Measurements from ENCODE around the gene NCDN.

The NCDN gene

GRCh38 chr1:35592991-35593769 is 35.6 kb downstream of the NCDN start:
- no peak for DNase-seq

DNA sequence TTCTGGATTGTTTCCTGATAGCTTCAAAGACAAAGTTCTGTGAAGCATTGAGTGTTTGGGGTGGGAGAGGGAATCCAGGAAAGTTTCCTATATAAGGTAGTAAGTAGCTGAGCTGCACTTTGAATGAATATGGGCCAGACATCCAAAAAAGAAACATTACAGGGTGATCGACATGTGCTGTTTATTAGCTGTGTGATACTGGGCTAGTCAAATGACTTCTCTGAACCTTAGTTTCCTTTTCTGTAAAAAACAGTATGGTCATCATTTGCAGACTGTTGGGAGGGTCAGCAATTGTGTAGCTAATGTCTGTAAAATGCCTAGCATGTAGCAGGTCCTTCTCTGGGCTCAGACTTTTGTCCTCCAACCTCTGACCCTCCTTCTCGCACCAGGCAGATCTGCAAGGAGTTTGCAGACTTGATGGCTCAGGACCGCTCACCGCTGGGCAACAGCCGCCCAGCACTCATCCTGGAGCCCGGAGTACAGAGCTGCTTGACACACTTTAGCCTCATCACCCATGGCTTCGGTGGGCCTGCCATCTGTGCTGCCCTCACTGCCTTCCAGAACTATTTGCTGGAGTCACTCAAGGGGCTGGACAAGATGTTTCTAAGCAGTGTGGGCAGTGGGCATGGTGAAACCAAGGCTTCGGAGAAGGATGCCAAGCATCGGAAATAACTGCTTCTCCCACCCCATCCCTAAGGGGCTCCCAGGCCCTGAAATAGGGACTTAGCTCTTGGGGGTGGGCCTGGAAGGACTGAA is 36.6 kb downstream of the NCDN start:
- no peak for DNase-seq

DNA sequence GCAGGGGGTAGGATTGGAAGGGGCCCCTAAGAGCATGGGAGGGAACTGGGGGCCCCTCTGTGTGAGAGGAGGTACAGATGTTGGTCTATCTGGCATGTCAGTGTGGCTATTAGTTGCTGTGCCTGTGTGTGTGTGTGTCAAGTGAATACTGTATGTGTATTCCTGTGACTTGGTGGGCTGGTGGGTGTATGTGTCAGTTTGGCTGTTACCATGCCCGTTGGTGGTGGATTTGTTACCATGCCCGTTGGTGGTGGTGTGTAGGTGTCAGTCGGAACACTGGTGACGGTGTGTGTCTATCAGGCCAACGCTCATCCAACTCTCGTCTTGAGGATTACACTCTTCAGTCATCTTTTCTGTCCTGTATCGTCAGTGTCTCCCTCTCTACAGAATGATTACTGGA is 38.1 kb downstream of the NCDN start:
- no peak for DNase-seq

- DNase-seq: no peak
Measured at GRCh38 chr1:35597870-35598269, 40.3 kb downstream of the NCDN start.

GRCh38 chr1:35598895-35599294 is 41.3 kb downstream of the NCDN start:
- no peak for DNase-seq

- no peak for DNase-seq
Measured at GRCh38 chr1:35599411-35599810, 41.8 kb downstream of the NCDN start.

- no peak for DNase-seq
Measured at GRCh38 chr1:35600593-35600992, 43.0 kb downstream of the NCDN start.

DNA sequence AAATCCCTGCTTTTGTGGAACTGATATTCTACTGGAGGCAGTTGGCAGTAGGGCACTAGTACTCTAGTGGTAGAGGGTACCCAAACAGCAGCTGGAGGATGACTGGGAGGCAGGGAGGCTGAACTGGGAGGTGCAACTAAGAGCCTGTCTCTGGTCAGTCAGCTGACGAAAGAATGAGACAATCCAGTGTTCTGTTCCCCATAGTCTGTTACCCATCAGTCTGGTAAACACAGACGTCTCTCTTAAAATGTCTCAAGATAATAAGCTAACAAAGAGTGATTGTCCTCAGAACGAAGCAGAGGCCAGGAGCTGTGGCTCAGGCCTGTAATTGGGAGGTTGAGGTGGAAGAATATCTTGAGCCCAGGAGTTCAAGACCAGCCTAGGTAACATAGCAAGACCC is 45.9 kb downstream of the NCDN start:
- DNase-seq: no peak

DNA sequence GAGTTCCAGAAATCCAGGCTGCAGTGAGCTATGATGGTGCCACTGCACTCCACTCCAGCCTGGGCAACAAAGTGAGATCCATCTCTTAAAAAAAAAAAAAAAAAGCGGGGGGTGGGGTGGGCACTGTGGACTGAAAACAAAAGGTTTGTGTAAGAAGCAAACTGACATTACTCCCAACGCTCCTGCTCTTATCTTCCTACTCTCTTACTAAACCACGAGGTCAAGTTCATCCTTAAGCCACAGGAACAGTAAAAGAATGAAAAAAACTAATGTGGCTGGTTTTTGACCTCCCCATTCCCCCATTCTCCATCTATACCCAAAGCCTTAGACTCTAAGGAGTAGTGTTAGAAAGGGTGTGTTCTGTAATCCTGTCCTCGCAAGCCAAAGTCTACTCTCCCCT is 46.3 kb downstream of the NCDN start:
- no peak for DNase-seq

DNA sequence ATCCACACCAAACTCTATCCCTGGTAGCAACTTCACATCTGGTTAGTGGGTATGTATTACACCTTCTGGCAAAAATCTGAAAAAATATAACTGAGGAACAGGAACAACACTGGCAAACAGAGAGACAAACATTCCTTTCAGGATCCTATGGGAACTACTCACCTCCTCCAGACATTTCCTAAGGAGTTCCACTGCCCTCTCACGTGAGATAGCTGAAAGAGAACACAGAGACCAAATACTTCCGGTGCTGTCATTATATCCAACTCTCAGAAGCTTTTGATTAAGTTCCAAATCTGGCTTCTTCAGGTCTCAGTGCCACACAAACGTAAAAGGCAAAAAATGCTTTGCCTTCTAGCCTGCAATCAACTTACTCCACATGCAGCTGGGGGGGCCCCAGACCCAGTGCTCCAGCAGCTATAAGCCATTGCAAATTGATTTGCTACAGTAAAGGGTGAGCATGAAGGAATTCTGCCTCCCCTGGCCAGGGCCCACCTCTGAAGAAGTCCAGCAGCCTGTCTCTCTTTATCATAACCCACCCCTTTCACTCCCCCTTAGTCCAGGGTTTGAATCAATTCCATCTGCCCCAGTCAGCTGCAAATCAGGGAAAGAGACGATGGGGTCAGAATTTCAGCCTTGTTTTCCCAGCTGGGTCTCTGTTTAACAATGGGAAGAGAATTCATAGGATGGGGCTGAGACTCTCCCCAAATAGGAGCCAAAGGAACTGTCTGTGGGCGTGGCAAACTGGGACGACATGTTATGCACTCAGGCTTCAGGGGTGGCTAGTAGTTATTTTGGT is 47.7 kb downstream of the NCDN start:
- DNase-seq: no peak

DNA sequence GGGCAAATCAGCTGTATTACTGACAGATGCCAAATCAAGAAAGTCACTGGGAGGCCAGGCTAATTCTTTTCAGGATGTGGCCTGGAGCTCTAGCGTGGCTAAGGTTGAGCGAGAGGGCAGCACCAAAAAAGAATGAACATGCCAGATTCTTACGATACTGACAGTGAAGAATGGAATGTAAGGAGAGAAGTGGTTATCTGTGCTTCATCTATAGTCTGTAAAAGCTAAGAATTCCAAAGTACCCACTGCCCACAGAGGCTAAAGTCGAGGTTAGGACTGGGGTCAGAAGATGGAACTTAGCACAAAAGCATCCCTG is 48.2 kb downstream of the NCDN start:
- DNase-seq: no peak

DNA sequence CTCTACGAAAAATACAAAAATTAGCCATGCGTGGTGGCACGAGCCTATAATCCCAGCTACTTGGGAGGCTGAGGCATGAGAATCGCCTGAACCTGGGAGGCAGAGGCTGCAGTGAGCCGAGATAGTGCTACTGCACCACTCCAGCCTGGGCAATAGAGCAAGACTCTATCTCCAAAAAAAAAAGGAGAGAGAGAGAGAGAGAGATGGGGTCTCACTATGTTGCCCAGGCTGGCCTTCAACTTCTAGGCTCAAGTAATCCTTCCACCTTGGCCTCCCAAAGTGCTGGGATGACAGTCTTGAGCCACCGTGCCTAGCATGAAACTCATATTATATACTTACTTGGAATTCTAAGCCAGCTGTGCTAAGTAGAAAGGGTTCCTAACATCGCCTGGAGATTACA is 54.1 kb downstream of the NCDN start:
- no peak for DNase-seq

DNA sequence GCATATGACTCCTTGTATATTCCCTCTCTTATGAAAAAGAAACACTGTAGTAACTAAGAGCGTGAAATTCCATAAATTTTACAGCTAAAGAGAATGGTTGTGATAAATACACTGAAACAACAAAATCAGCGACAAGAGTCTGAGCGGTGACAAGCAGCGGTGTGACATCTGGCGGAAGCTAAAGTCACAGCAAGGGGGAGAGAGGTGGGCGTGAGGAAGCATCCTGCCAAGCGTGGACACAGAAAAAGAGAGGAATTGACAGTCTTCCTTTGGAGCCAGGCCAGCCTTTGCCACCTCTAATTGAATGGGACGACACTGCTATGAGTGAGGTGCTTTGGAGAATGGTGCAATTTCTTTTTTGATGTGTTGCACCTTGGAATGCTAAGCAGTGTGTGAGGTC is 57.8 kb downstream of the NCDN start:
- DNase-seq: no peak

Data from NCI-H510A treated with DMSO at 0.1 percent for 48 hours (cell line).